Neural crest cell (in vitro differentiated cells): ENCODE data around the gene STARD3. TPM values are rescaled to one million over a fixed set of nuclear protein-coding genes. Genes with fewer than 3 reads are reported as not detected.
"Not testable (repeated sequence)": the region's sequence is repeated elsewhere in the genome, so short reads cannot be mapped to it uniquely, and the experiment has no call there.

Experiments
- DNase-seq: peaks from one replicate; pipeline ENCODE4 v3.0.0; 2021; ENCODE audit warnings: low read depth, mixed read lengths, low spot score
- H3K27ac Mint-ChIP-seq: one replicate; pipeline ENCODE4 v1.8.0; 2021; ENCODE audit warnings: mild to moderate bottlenecking, mixed read lengths; ENCODE audit not compliant: unreplicated experiment
- H3K27me3 Mint-ChIP-seq: 2 replicates; pipeline ENCODE4 v1.8.0; 2021; ENCODE audit warnings: low read depth, mild to moderate bottlenecking, mixed read lengths
- H3K36me3 Mint-ChIP-seq: 2 replicates; pipeline ENCODE4 v1.8.0; 2021; ENCODE audit warnings: low read depth, mild to moderate bottlenecking, mixed read lengths
- H3K4me1 Mint-ChIP-seq: 2 replicates; pipeline ENCODE4 v1.8.0; 2021; ENCODE audit warnings: mixed read lengths
- H3K4me3 Mint-ChIP-seq: one replicate; pipeline ENCODE4 v1.8.0; 2021; ENCODE audit warnings: mild to moderate bottlenecking, mixed read lengths
- H3K9me3 Mint-ChIP-seq: 2 replicates; pipeline ENCODE4 v1.8.0; 2021; ENCODE audit warnings: mixed read lengths
- CTCF ChIP-seq: fragments of 200-600 bp; sonication (generic); conservative IDR thresholded peaks from 2 replicates; pipeline ENCODE4 v1.5.0; 2021; ENCODE audit warnings: antibody characterized with exemption, mild to moderate bottlenecking
- total RNA-seq: library from RNA; stranded (reverse); gene quantifications from 2 replicates; pipeline ENCODE4 v1.2.1, GENCODE V29; 2021

Gene STARD3
- total RNA-seq, 1 donor from 2014 or later = 60.6 TPM

GRCh38 chr17:39694593-39694992, 57.6 kb downstream of the STARD3 start:
- peak overlapping the region; percentile 24 for H3K4me3 Mint-ChIP-seq
- no peaks in the 10 kb centered on the region for H3K9me3 Mint-ChIP-seq
- H3K4me1 Mint-ChIP-seq = peaks cover 46% of the 10 kb centered on the region
- H3K27ac Mint-ChIP-seq = peak overlapping the region; percentile 78
- TF ChIP-seq CTCF = no peak
- peaks cover 3% of the 10 kb centered on the region for H3K27me3 Mint-ChIP-seq
- no peaks in the 10 kb centered on the region for H3K36me3 Mint-ChIP-seq
- no peak for DNase-seq

- Mint-ChIP-seq H3K9me3 (no peaks in the 10 kb centered on the region), H3K36me3 (no peaks in the 10 kb centered on the region), H3K27me3 (peaks cover 3% of the 10 kb centered on the region), H3K4me1 (peaks cover 49% of the 10 kb centered on the region), H3K27ac (peak overlapping the region; percentile 98), H3K4me3 (peak overlapping the region; percentile 88)
- no peak for TF ChIP-seq CTCF
- DNase-seq = no peak
Observed at GRCh38 chr17:39695089-39695474, 58.1 kb downstream of the STARD3 start.

- H3K4me3 Mint-ChIP-seq = peak overlapping the region; percentile 88
- H3K36me3 Mint-ChIP-seq = no peaks in the 10 kb centered on the region
- DNase-seq = no peak
- no peak for TF ChIP-seq CTCF
- H3K4me1 Mint-ChIP-seq = peaks cover 61% of the 10 kb centered on the region
- no peak overlapping the region for H3K27ac Mint-ChIP-seq
- no peaks in the 10 kb centered on the region for H3K9me3 Mint-ChIP-seq
- peaks cover 3% of the 10 kb centered on the region for H3K27me3 Mint-ChIP-seq
Observed at GRCh38 chr17:39696731-39697130, 59.8 kb downstream of the STARD3 start.

- H3K36me3 Mint-ChIP-seq = no peaks in the 10 kb centered on the region
- no peak for TF ChIP-seq CTCF
- DNase-seq = no peak
- H3K27ac Mint-ChIP-seq = no peak overlapping the region
- no peaks in the 10 kb centered on the region for H3K9me3 Mint-ChIP-seq
- peaks cover 73% of the 10 kb centered on the region for H3K4me1 Mint-ChIP-seq
- peak overlapping the region; percentile 84 for H3K4me3 Mint-ChIP-seq
- peaks cover 3% of the 10 kb centered on the region for H3K27me3 Mint-ChIP-seq
Observed at GRCh38 chr17:39697961-39698360, 61.0 kb downstream of the STARD3 start.

GRCh38 chr17:39699157-39699817, 62.3 kb downstream of the STARD3 start:
- Mint-ChIP-seq H3K4me1 (peaks cover 79% of the 10 kb centered on the region), H3K4me3 (peak overlapping the region; percentile 96), H3K27ac (peak overlapping the region; percentile 93)
- not testable (repeated sequence) for H3K36me3 Mint-ChIP-seq, DNase-seq, H3K27me3 Mint-ChIP-seq, H3K9me3 Mint-ChIP-seq

- peaks cover 3% of the 10 kb centered on the region for H3K27me3 Mint-ChIP-seq
- DNase-seq = peak; percentile 42
- H3K4me3 Mint-ChIP-seq = peak within 1 kb of the TSS; percentile 96
- H3K27ac Mint-ChIP-seq = peak within 1 kb of the TSS; percentile 93
- H3K36me3 Mint-ChIP-seq = no peaks in the 10 kb centered on the region
- TF ChIP-seq CTCF = no peak
- H3K9me3 Mint-ChIP-seq = no peaks in the 10 kb centered on the region
- peaks cover 74% of the 10 kb centered on the region for H3K4me1 Mint-ChIP-seq
Observed at GRCh38 chr17:39699818-39700147, 62.8 kb downstream of the STARD3 start, which contains the start of gene ERBB2. Gene ERBB2, plus strand, starts transcription at chr17:39700064. Its CDS starts 175 bp downstream, at chr17:39700239.
